H1 (cell line): ENCODE results near the gene MRTFA. TPM values are rescaled to one million over a fixed set of nuclear protein-coding genes. Genes with fewer than 3 reads are reported as not detected.

Experiments used
- CHD7 ChIP-seq: fragments of 300-600 bp; sonication (generic); IDR thresholded peaks from 2 replicates; pipeline ENCODE4 v1.7.1; 2012; ENCODE audit warnings: low read length, moderate library complexity, mild to moderate bottlenecking, inconsistent platforms; ENCODE audit not compliant: insufficient replicate concordance
- polyA plus RNA-seq, 7 experiments: library from polyadenylated mRNA; depleted of rRNA in 3 of 7; stranded (reverse) in 5 of 7; unstranded in 2 of 7; fragments of >200 nt in 5 of 7; fragments of 200-250 nt in 2 of 7; gene quantifications; 1 replicate in 5 of 7; 2 replicates in 1 of 7; 4 replicates in 1 of 7; pipeline versions ENCODE4 v1.2.1 to v1.2.3, GENCODE V29; 2011 to 2013; ENCODE audit warnings: missing spikeins in 2 of 7, mixed read lengths in 2 of 7
- total RNA-seq: library from RNA; stranded (reverse); fragmentation: NEBNext Ultra II Directional; extraction: Animal tissue kit (Norgen Biotek cat#: 25700); gene quantifications from 2 replicates; pipeline ENCODE4 v1.2.1, GENCODE V29; 2021

MRTFA gene
- total and polyA plus RNA-seq, 2 of the 8 experiments (the other 6 are each of a cell fraction or from before 2014, with no cell fraction given) = 5.4 to 37.9 TPM

DNA sequence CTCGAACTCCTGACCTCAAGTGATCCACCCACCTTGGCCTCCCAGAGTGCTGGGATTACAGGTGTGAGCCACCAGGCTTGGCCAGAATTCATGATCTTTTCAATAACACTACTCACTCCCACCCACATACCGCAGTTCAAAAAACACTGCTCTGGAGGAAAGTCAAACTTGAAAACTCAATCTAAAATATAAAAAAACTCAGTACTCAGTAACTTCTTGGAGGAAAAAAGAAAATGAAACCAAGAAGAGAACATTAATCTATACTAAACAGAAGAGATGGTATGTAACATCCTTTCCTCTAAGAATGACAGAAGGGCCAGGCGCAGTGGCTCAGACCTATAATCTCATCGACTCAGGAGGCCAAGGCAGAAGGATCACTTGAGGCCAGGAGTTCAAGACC is 58.3 kb downstream of the MRTFA start (continued):
- no peak for TF ChIP-seq CHD7
